Measurements from ENCODE around the gene SOX8. TPM values are rescaled to one million over a fixed set of nuclear protein-coding genes. Genes with fewer than 3 reads are reported as not detected.

The SOX8 gene
- polyA plus RNA-seq, 3 donors, result not detected

- Histone ChIP-seq H3K4me1 (ENCODE audit: control insufficient read depth in 1 of 2, insufficient read depth in 2 of 2, low read length in 2 of 2) (no peaks in the 10 kb centered on the region), H3K9ac (ENCODE audit: insufficient read depth, low read length, poor library complexity, severe bottlenecking) (no peak overlapping the region), H3K36me3 (replicated peaks in 1 of 2; ENCODE audit: control insufficient read depth in 1 of 2, insufficient read depth in 2 of 2, low read length in 2 of 2) (no peaks in the 10 kb centered on the region), H2AFZ (ENCODE audit: insufficient read depth, low read depth, low read length, poor library complexity, severe bottlenecking) (no peak overlapping the region), H3K27ac (ENCODE audit: low read depth in 1 of 2, low read length in 2 of 2) (no peak overlapping the region), H4K20me1 (ENCODE audit: insufficient read depth, low read length) (no peaks in the 10 kb centered on the region), H3K79me2 (ENCODE audit: insufficient read depth, low read length) (no peaks in the 10 kb centered on the region), H3K27me3 (ENCODE audit: control insufficient read depth in 2 of 2, insufficient read depth in 2 of 2, low read length in 2 of 2) (peaks cover 0 to 10% of the 10 kb centered on the region in 2 donors), H3K4me3 (replicated peaks in 1 of 3; ENCODE audit: low read depth in 2 of 3, low read length in 3 of 3) (no peak overlapping the region), H3K9me3 (replicated peaks in 1 of 2; ENCODE audit: control insufficient read depth in 1 of 2, insufficient read depth in 1 of 2, low read length in 2 of 2) (no peaks in the 10 kb centered on the region), H3K4me2 (replicated peaks; ENCODE audit: extremely low read depth, low read length, poor library complexity, severe bottlenecking) (no peak overlapping the region)
- no peak for DNase-seq
- intact Hi-C loops (cut with micrococcal nuclease), result no loop called here
- H3K4me1 Mint-ChIP-seq, result no peaks in the 10 kb centered on the region
- H3K27ac Mint-ChIP-seq, result no peak overlapping the region
- H3K36me3 Mint-ChIP-seq, result no peaks in the 10 kb centered on the region
- H3K4me3 Mint-ChIP-seq, result no peak overlapping the region
- 93% methylated on average over 12 of the region's 22 CpGs for WGBS (ENCODE audit: insufficient coverage)
- H3K27me3 Mint-ChIP-seq (ENCODE audit: low read depth in 3 of 3), result peaks cover 7 to 18% (median 15%) of the 10 kb centered on the region in 3 donors
- no peak for TF ChIP-seq CTCF (IDR thresholded peaks at IDR 0.05)
- peaks cover 0 to 2% (median 0%) of the 10 kb centered on the region in 7 donors for H3K9me3 Mint-ChIP-seq
Measured at GRCh38 chr16:1027501-1027815, 45.9 kb downstream of the SOX8 start.

GRCh38 chr16:1028056-1028455 is 46.5 kb downstream of the SOX8 start:
- Histone ChIP-seq H3K4me1 (ENCODE audit: control insufficient read depth in 1 of 2, insufficient read depth in 2 of 2, low read length in 2 of 2) (no peaks in the 10 kb centered on the region), H3K9me3 (replicated peaks in 1 of 2; ENCODE audit: control insufficient read depth in 1 of 2, insufficient read depth in 1 of 2, low read length in 2 of 2) (no peaks in the 10 kb centered on the region), H4K20me1 (ENCODE audit: insufficient read depth, low read length) (no peaks in the 10 kb centered on the region), H2AFZ (ENCODE audit: insufficient read depth, low read depth, low read length, poor library complexity, severe bottlenecking) (no peak overlapping the region), H3K4me2 (replicated peaks; ENCODE audit: extremely low read depth, low read length, poor library complexity, severe bottlenecking) (no peak overlapping the region), H3K36me3 (replicated peaks in 1 of 2; ENCODE audit: control insufficient read depth in 1 of 2, insufficient read depth in 2 of 2, low read length in 2 of 2) (no peaks in the 10 kb centered on the region), H3K27me3 (ENCODE audit: control insufficient read depth in 2 of 2, insufficient read depth in 2 of 2, low read length in 2 of 2) (peaks cover 0 to 10% of the 10 kb centered on the region in 2 donors), H3K79me2 (ENCODE audit: insufficient read depth, low read length) (no peaks in the 10 kb centered on the region), H3K9ac (ENCODE audit: insufficient read depth, low read length, poor library complexity, severe bottlenecking) (no peak overlapping the region), H3K27ac (ENCODE audit: low read depth in 1 of 2, low read length in 2 of 2) (no peak overlapping the region), H3K4me3 (replicated peaks in 1 of 3; ENCODE audit: low read depth in 2 of 3, low read length in 3 of 3) (no peak overlapping the region)
- intact Hi-C loops (cut with micrococcal nuclease), result no loop called here
- Mint-ChIP-seq H3K36me3 (no peaks in the 10 kb centered on the region), H3K4me1 (no peaks in the 10 kb centered on the region), H3K4me3 (no peak overlapping the region), H3K27ac (no peak overlapping the region), H3K9me3 (peaks cover 0 to 2% (median 0%) of the 10 kb centered on the region in 7 donors), H3K27me3 (ENCODE audit: low read depth in 3 of 3) (peaks cover 7 to 18% (median 15%) of the 10 kb centered on the region in 3 donors)
- no peak for TF ChIP-seq CTCF (IDR thresholded peaks at IDR 0.05)
- DNase-seq, result no peak
- 74% methylated on average over 15 of the region's 15 CpGs for WGBS (ENCODE audit: insufficient coverage)
